Brain microvascular endothelial cell (primary cell): Measurements from ENCODE around the gene TTF2.
A peak's percentile ranks its signal among the peaks of the same experiment; 100 is the strongest.
"Not testable (repeated sequence)": the region's sequence is repeated elsewhere in the genome, so short reads cannot be mapped to it uniquely, and the experiment has no call there.

Experiments
- DNase-seq: peaks from one replicate; pipeline ENCODE4 v3.0.0-alpha.2; 2020
- H3K27ac ChIP-seq: fragments of 250-450 bp; sonication (Bioruptor Pico); 2 replicates; pipeline ENCODE4 v1.5.1; 2020; ENCODE audit warnings: mild to moderate bottlenecking, moderate library complexity
- H3K27me3 ChIP-seq: fragments of 250-450 bp; sonication (Bioruptor Pico); replicated peaks from 2 replicates; pipeline ENCODE4 v1.5.1; 2020; ENCODE audit warnings: mild to moderate bottlenecking
- H3K36me3 ChIP-seq: fragments of 250-450 bp; sonication (Bioruptor Pico); replicated peaks from 2 replicates; pipeline ENCODE4 v1.5.1; 2020; ENCODE audit warnings: mild to moderate bottlenecking
- H3K4me3 ChIP-seq: 2 replicates; pipeline ENCODE4 v1.5.1; 2011; ENCODE audit warnings: low read depth, mild to moderate bottlenecking, control low read depth, low read length, moderate library complexity
- in situ Hi-C: cut with HindIII; loops from 2 replicates; pipeline ENCODE4 v1.10.0; 2017; ENCODE audit warnings: low sequenced_read_pairs, low pct_ligation_motif_present
- TF ChIP-seq, protein P1 (sequence below): IDR thresholded peaks from 2 replicates; pipeline ENCODE4 v1.5.1; 2011; ENCODE audit warnings: low read depth, mild to moderate bottlenecking, moderate library complexity, low read length, control low read depth, inconsistent platforms; ENCODE audit errors: missing control alignments

Gene TTF2

GRCh38 chr1:117098287-117098890 lies 38.3 kb downstream of the TTF2 start:
- H3K27ac ChIP-seq, result peak overlapping the region; percentile 12
- H3K36me3 ChIP-seq, result peaks cover 7% of the 10 kb centered on the region
- in situ Hi-C loops, result no loop called here
- TF ChIP-seq, protein P1, sequence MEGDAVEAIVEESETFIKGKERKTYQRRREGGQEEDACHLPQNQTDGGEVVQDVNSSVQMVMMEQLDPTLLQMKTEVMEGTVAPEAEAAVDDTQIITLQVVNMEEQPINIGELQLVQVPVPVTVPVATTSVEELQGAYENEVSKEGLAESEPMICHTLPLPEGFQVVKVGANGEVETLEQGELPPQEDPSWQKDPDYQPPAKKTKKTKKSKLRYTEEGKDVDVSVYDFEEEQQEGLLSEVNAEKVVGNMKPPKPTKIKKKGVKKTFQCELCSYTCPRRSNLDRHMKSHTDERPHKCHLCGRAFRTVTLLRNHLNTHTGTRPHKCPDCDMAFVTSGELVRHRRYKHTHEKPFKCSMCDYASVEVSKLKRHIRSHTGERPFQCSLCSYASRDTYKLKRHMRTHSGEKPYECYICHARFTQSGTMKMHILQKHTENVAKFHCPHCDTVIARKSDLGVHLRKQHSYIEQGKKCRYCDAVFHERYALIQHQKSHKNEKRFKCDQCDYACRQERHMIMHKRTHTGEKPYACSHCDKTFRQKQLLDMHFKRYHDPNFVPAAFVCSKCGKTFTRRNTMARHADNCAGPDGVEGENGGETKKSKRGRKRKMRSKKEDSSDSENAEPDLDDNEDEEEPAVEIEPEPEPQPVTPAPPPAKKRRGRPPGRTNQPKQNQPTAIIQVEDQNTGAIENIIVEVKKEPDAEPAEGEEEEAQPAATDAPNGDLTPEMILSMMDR, result no peak
- H3K4me3 ChIP-seq, result no peak overlapping the region
- no peaks in the 10 kb centered on the region for H3K27me3 ChIP-seq
- DNase-seq, result peak; percentile 32

DNA sequence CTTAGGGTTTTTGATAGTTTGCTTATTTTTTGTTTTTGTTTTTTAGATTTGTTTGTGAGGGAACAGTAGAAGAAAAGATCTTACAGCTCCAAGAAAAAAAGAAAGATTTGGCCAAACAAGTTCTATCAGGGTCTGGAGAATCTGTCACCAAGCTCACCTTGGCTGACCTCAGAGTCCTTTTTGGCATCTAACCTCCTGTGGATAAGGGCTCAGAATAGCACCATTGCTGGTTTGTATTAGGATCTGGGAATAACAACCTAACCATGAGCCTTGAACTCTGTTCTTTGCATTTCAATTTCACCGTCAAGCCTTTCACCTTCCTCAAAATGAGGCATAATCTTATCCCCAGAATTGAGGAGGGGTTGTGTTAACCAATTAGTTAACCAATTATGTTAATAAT lies 41.2 kb downstream of the TTF2 start:
- peaks cover 7% of the 10 kb centered on the region for H3K36me3 ChIP-seq
- in situ Hi-C loops, result loop anchor here (25.0 kb wide), 1 partner anchor 186 kb away; no protein-coding TSS in a partner anchor
- TF ChIP-seq, protein P1, result no peak

GRCh38 chr1:117101858-117102257 lies 41.7 kb downstream of the TTF2 start:
- not testable (repeated sequence) for H3K36me3 ChIP-seq
- in situ Hi-C loops, result loop anchor here (25.0 kb wide), 1 partner anchor 185 kb away; no protein-coding TSS in a partner anchor

More for the DNA sequence above, 41.2 kb downstream of the TTF2 start:
- Histone ChIP-seq H3K27ac (no peak overlapping the region), H3K4me3 (no peak overlapping the region), H3K27me3 (no peaks in the 10 kb centered on the region)
- no peak for DNase-seq

DNA sequence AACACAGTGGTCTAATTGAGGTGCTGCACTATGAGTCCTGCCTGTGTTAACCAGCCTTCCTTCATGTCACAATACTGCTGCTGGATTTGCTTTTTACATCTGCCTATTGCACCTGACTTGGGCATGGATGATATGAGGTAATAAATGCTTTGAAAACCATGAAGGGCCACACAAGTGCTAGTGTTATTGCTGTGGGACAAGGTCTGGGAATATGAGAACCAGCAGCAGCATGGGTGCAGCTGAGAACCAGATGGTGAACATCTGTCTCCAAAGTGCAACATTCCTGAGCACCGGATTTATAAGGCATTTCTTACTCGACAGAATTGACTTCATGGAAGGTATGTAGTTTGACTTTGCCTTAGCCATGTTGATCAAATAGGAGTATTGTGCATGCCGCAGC lies 44.9 kb downstream of the TTF2 start:
- Histone ChIP-seq H3K27ac (no peak overlapping the region), H3K27me3 (no peaks in the 10 kb centered on the region), H3K36me3 (peaks cover 7% of the 10 kb centered on the region), H3K4me3 (no peak overlapping the region)
- in situ Hi-C loops, result loop anchor here (25.0 kb wide), 1 partner anchor 182 kb away; no protein-coding TSS in a partner anchor
- TF ChIP-seq, protein P1, result no peak
- DNase-seq, result no peak

More at GRCh38 chr1:117101858-117102257, 41.7 kb downstream of the TTF2 start:
- not testable (repeated sequence) for H3K4me3 ChIP-seq, DNase-seq, H3K27me3 ChIP-seq, H3K27ac ChIP-seq

GRCh38 chr1:117105722-117106121 lies 45.6 kb downstream of the TTF2 start:
- H3K36me3 ChIP-seq, result peaks cover 7% of the 10 kb centered on the region
- H3K27me3 ChIP-seq, result no peaks in the 10 kb centered on the region
- TF ChIP-seq, protein P1, result no peak
- no peak overlapping the region for H3K27ac ChIP-seq
- no peak overlapping the region for H3K4me3 ChIP-seq
- no peak for DNase-seq
- in situ Hi-C loops, result loop anchor here (25.0 kb wide), 1 partner anchor 182 kb away; no protein-coding TSS in a partner anchor

DNA sequence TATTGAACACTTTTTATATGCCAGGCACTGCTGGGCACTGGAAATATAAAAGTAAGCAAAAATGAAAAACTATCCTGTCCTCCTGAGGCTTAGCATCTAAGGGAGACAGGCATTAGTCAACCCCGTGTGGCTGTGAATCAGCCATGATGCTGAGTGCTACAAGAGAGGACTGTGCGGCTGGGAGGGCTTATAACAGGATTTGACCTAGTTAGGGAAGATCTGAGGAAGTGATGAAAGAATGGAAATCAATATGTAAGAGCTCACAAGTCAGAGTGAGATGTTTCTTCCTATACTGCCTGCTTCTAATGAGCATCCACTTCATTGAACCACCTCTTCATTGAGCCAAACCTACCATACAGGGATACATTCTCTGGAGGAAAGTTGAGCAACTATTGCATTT lies 46.4 kb downstream of the TTF2 start:
- in situ Hi-C loops, result loop anchor here (25.0 kb wide), 1 partner anchor 181 kb away; no protein-coding TSS in a partner anchor
- no peaks in the 10 kb centered on the region for H3K27me3 ChIP-seq
- no peak overlapping the region for H3K27ac ChIP-seq
- TF ChIP-seq, protein P1, result no peak
- no peak for DNase-seq
- H3K36me3 ChIP-seq, result peaks cover 5% of the 10 kb centered on the region
- no peak overlapping the region for H3K4me3 ChIP-seq
